Left lung (tissue), 10 donors: ENCODE results near the gene ADAMTS6. TPM values are rescaled to one million over a fixed set of nuclear protein-coding genes. Genes with fewer than 3 reads are reported as not detected.

Source experiments
- ATAC-seq: fragments of 200-7000 bp; cut with Tn5 transposase; one replicate; pipeline ENCODE4 v1.9.1; 2020; ENCODE audit warnings: moderate library complexity
- DNase-seq, 4 donors: peaks; one replicate each; pipeline ENCODE4 v3.0.0-alpha.2; 2013 to 2020
- H3K27ac ChIP-seq, 2 donors: fragments of 200-600 bp; sonication (generic) in 1 of 2; one replicate each; pipeline versions ENCODE4 v1.5.0 to v1.8.0; 2020 to 2021
- H3K27me3 ChIP-seq, 2 donors: fragments of 200-600 bp; sonication (generic) in 1 of 2; one replicate each; pipeline versions ENCODE4 v1.5.0 to v1.8.0; 2020 to 2021
- H3K36me3 ChIP-seq, 2 donors: fragments of 200-600 bp; sonication (generic) in 1 of 2; one replicate each; pipeline versions ENCODE4 v1.5.0 to v1.8.0; 2020 to 2021
- H3K4me1 ChIP-seq, 2 donors: fragments of 200-600 bp; one replicate each; pipeline ENCODE4 v1.8.0; 2021
- H3K4me3 ChIP-seq, 2 donors: fragments of 200-600 bp; sonication (generic) in 1 of 2; one replicate each; pipeline versions ENCODE4 v1.5.0 to v1.8.0; 2020 to 2021; ENCODE audit warnings: mild to moderate bottlenecking in 1 of 2
- H3K9me3 ChIP-seq, 2 donors: fragments of 200-600 bp; sonication (generic) in 1 of 2; one replicate each; pipeline versions ENCODE4 v1.5.0 to v1.8.0; 2020 to 2021
- intact Hi-C, 2 donors: fragments of 100-400 bp; cut with DNase I; formaldehyde crosslinking; loops; one replicate each; pipeline versions ENCODE4 v1.11.2 to v1.14.2; 2022
- polyA plus RNA-seq, 6 donors: library from polyadenylated mRNA; unstranded; fragments of 120-200 nt; gene quantifications; one replicate each; pipeline ENCODE4 v1.2.1, GENCODE V29; 2013; ENCODE audit not compliant: insufficient read length in 6 of 6
- total RNA-seq, 2 donors: library from RNA; stranded (reverse); fragmentation: NEBNext Ultra II Directional; extraction: Animal tissue kit (Norgen Biotek cat#: 25700); gene quantifications; one replicate each; pipeline ENCODE4 v1.2.1, GENCODE V29; 2021
- TF ChIP-seq, protein P1 (sequence below), 2 donors: fragments of 200-600 bp; sonication (generic) in 1 of 2; IDR thresholded peaks; one replicate each; pipeline versions ENCODE4 v1.5.0 to v1.8.0; 2021; ENCODE audit warnings: antibody characterized with exemption in 2 of 2
- donor health status: DM: no; HTN: yes; CAD: no.
- donor health status: DM: no; HTN: no; CAD: no.

ADAMTS6 gene
- total and polyA plus RNA-seq, 8 donors: 5.8 to 27.2 (median 11.2) TPM

DNA sequence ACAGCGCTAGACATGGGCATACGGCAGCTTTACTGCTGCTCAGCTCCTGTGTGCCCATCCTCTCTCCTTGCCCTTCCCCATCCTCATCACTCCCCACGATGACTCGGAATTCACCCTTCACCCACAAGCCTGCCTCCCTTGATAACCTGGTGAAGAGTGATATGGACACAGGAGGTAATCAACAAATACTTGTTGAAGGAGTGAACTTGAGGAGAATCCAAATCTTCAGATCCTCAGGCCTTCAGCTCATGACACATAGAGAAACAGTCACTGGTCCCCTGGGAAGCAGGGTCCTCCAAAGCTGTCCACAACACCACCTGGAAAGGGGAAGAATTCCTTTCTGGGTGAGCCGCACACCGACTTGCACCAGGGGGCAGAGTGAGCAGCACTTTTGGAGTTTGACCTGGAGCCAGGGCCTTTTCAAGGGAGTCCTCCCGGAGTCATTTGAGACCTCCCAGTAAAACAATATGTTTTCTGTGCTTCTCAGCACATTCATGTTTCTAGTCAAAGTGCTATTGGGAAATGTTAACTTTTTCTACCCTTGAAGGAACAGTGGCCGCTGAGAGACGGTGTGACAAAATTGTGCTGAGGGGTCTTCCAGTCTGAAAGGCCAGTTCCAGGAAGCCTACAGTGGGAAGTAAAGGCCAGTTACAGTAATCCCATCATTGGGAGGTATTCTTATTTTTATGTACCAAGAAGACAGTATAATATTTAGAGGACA, 380.6 kb downstream of the ADAMTS6 start:
- TF ChIP-seq, protein P1, sequence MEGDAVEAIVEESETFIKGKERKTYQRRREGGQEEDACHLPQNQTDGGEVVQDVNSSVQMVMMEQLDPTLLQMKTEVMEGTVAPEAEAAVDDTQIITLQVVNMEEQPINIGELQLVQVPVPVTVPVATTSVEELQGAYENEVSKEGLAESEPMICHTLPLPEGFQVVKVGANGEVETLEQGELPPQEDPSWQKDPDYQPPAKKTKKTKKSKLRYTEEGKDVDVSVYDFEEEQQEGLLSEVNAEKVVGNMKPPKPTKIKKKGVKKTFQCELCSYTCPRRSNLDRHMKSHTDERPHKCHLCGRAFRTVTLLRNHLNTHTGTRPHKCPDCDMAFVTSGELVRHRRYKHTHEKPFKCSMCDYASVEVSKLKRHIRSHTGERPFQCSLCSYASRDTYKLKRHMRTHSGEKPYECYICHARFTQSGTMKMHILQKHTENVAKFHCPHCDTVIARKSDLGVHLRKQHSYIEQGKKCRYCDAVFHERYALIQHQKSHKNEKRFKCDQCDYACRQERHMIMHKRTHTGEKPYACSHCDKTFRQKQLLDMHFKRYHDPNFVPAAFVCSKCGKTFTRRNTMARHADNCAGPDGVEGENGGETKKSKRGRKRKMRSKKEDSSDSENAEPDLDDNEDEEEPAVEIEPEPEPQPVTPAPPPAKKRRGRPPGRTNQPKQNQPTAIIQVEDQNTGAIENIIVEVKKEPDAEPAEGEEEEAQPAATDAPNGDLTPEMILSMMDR (IDR thresholded peaks at IDR 0.05): peak; percentile 51 to 57
- Histone ChIP-seq H3K4me3 (no peak overlapping the region), H3K27ac (no peak overlapping the region), H3K9me3 (no peaks in the 10 kb centered on the region), H3K36me3 (no peaks in the 10 kb centered on the region), H3K4me1 (peaks cover 0 to 15% of the 10 kb centered on the region in 2 donors), H3K27me3 (no peaks in the 10 kb centered on the region)
- intact Hi-C loops: no loop called here
- peak in 3 of 4 donors; percentile 45 to 91 (median 77) for DNase-seq
- ATAC-seq: peak; percentile 59

Other genes with a start within 250 kb of the ADAMTS6 start
- 10 to 100 TPM in 1 of 2 donors, 1 to 10 TPM in 1; 8.3 to 11.3 TPM for gene CENPK, start 81.2 kb upstream of the ADAMTS6 start, total RNA-seq
- 10 to 100 TPM; 42.1 to 68.2 (median 55.9) TPM for gene CENPK, start 81.2 kb upstream of the ADAMTS6 start, polyA plus RNA-seq
- 10 to 100 TPM; 29.4 to 31.0 TPM for gene PPWD1, start 81.4 kb upstream of the ADAMTS6 start, total RNA-seq
- gene PPWD1, start 81.4 kb upstream of the ADAMTS6 start, polyA plus RNA-seq: 100 to 1,000 TPM; 100 to 127 (median 116) TPM
- 10 to 100 TPM; 13.6 to 18.4 TPM for gene TRIM23, start 142.4 kb upstream of the ADAMTS6 start, total RNA-seq
- 10 to 100 TPM; 22.9 to 32.9 (median 27.2) TPM for gene TRIM23, start 142.4 kb upstream of the ADAMTS6 start, polyA plus RNA-seq
- 1 to 10 TPM; 3.1 to 4.1 TPM for gene SHLD3, start 143.1 kb upstream of the ADAMTS6 start, total RNA-seq
- gene SHLD3, start 143.1 kb upstream of the ADAMTS6 start, polyA plus RNA-seq: 1 to 10 TPM; 3.8 to 5.0 (median 4.5) TPM
- 10 to 100 TPM; 18.4 to 20.2 TPM for gene TRAPPC13, start 143.1 kb upstream of the ADAMTS6 start, total RNA-seq
- gene TRAPPC13, start 143.1 kb upstream of the ADAMTS6 start, polyA plus RNA-seq: 10 to 100 TPM; 30.5 to 36.7 (median 35.3) TPM
- 10 to 100 TPM; 12.7 to 22.6 TPM for gene SGTB, start 240.2 kb upstream of the ADAMTS6 start, total RNA-seq
- 10 to 100 TPM in 1 of 6 donors, 1 to 10 TPM in 5; 7.7 to 10.6 (median 8.5) TPM for gene SGTB, start 240.2 kb upstream of the ADAMTS6 start, polyA plus RNA-seq
- gene NLN, start 240.3 kb upstream of the ADAMTS6 start, total RNA-seq: 10 to 100 TPM; 18.0 to 29.1 TPM
- gene NLN, start 240.3 kb upstream of the ADAMTS6 start, polyA plus RNA-seq: 10 to 100 TPM; 19.5 to 25.0 (median 22.3) TPM